Measurements from ENCODE around the gene PCDHA4.
"Not testable (repeated sequence)": the region's sequence is repeated elsewhere in the genome, so short reads cannot be mapped to it uniquely, and the experiment has no call there.

The PCDHA4 gene

GRCh38 chr5:140822281-140822629 lies 15.4 kb downstream of the PCDHA4 start:
- DNase-seq = no peak

- DNase-seq = not testable (repeated sequence)
These were observed 16.1 kb downstream of the PCDHA4 start for GRCh38 chr5:140822969-140823368.

- no peak for DNase-seq
These were observed 16.6 kb downstream of the PCDHA4 start for GRCh38 chr5:140823475-140823874.

- no peak for DNase-seq
These were observed 21.0 kb downstream of the PCDHA4 start, which contains the start of gene PCDHA6 for GRCh38 chr5:140827704-140828361. Gene PCDHA6, plus strand, starts transcription at chr5:140827960. Its CDS starts 132 bp downstream, at chr5:140828092.

GRCh38 chr5:140828362-140828737 lies 21.5 kb downstream of the PCDHA4 start:
- no peak for DNase-seq

- DNase-seq = not testable (repeated sequence)
These were observed 22.9 kb downstream of the PCDHA4 start for GRCh38 chr5:140829511-140830501.

GRCh38 chr5:140833993-140834392 lies 27.1 kb downstream of the PCDHA4 start, which contains the start of gene PCDHA7:
Gene PCDHA7, plus strand, starts transcription at chr5:140834269. Its CDS starts 115 bp downstream, at chr5:140834384.
- DNase-seq = no peak

- DNase-seq = not testable (repeated sequence)
These were observed 27.7 kb downstream of the PCDHA4 start for GRCh38 chr5:140834439-140835008.

GRCh38 chr5:140835622-140836510 lies 29.0 kb downstream of the PCDHA4 start:
- DNase-seq = no peak

- DNase-seq = peak; percentile 4
These were observed 34.4 kb downstream of the PCDHA4 start, which contains the start of gene PCDHA8 for GRCh38 chr5:140840978-140841962. Gene PCDHA8, plus strand, starts transcription at chr5:140841187. Its CDS starts 135 bp downstream, at chr5:140841322.

GRCh38 chr5:140842798-140843733 lies 36.2 kb downstream of the PCDHA4 start:
- DNase-seq = no peak

- not testable (repeated sequence) for DNase-seq
These were observed 41.6 kb downstream of the PCDHA4 start, which contains the start of gene PCDHA9 for GRCh38 chr5:140848139-140849102. Gene PCDHA9, plus strand, starts transcription at chr5:140848382. Its CDS starts 114 bp downstream, at chr5:140848496.

- not testable (repeated sequence) for DNase-seq
These were observed 43.2 kb downstream of the PCDHA4 start for GRCh38 chr5:140849831-140850634.

- DNase-seq = no peak
These were observed 49.2 kb downstream of the PCDHA4 start, which contains the start of gene PCDHA10 for GRCh38 chr5:140855772-140856674. Gene PCDHA10, plus strand, starts transcription at chr5:140855897. Its CDS starts 152 bp downstream, at chr5:140856049.

GRCh38 chr5:140857177-140857986 lies 50.5 kb downstream of the PCDHA4 start:
- no peak for DNase-seq

- DNase-seq = no peak
These were observed 51.0 kb downstream of the PCDHA4 start for GRCh38 chr5:140857987-140858240.
